ENCODE results near the gene IFI30. TPM values are rescaled to one million over a fixed set of nuclear protein-coding genes. Genes with fewer than 3 reads are reported as not detected.
"Not testable (repeated sequence)": the region's sequence is repeated elsewhere in the genome, so short reads cannot be mapped to it uniquely, and the experiment has no call there.

The IFI30 gene
- total RNA-seq, 4 donors from 2014 or later = 10.0 to 50.8 (median 32.8) TPM

DNA sequence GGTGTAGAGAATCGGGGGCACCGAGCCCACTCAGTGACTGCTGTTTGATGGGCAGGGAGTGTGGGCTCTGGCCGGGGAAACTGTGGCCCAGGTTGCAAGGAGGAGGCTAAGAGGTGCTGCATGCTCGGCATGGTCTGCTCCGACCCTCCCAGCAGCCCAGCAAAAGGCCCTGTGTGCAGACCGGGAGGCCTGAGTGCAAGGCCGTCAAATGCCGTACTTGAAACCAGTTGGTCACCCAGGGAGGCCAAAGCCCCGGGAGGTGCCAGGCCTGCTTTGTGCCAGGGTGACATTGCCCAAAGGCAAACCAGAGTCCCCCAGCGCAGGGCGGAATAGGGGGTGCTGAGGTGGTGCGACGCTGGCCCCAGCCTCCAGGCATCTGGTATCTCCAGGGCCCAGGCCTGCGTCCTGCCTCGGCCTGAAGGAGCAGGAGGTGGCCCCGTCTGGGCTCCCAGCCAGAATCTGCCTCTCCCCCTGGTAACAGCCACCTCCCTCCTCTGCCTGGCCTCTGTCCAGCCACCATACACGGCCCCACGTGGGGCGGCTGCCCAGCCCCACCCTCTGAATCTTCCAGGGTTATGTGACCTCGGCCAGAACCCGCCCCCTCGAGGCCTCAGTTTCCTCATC lies 16.7 kb upstream of the IFI30 start:
- Histone ChIP-seq H3K4me1 (peaks cover 47 to 59% (median 56%) of the 10 kb centered on the region in 4 donors), H3K9me3 (no peaks in the 10 kb centered on the region), H3K27ac (peak overlapping the region; percentile 54 to 86 (median 80)), H3K36me3 (no peaks in the 10 kb centered on the region), H3K27me3 (no peaks in the 10 kb centered on the region), H3K4me3 (no peak overlapping the region)
- in situ Hi-C loops (cut with MboI; ENCODE audit: low pct_ligation_motif_present in 1 of 4, low pct_unique_long_range_greater_than_20kb in 1 of 4, low sequenced_read_pairs in 3 of 4) = no loop called here
- intact Hi-C loops (cut with DNase I; ENCODE audit: low total_unique reads) = no loop called here
- peak; percentile 94 for DNase-seq
- WGBS, 2 donors (ENCODE audit: low coverage in 1 of 2) = 37% methylated on average over 21 of the region's 22 CpGs; no CpG with 5 or more reads in 1 of the 2 donors
- no peak for TF ChIP-seq POLR2A (IDR thresholded peaks at IDR 0.05)
- TF ChIP-seq POLR2AphosphoS5 (IDR thresholded peaks at IDR 0.05) = peak; percentile 41 to 75 (median 55)

GRCh38 chr19:18157465-18158063 lies 16.0 kb upstream of the IFI30 start:
- Histone ChIP-seq H3K36me3 (no peaks in the 10 kb centered on the region), H3K4me1 (peaks cover 44 to 57% (median 54%) of the 10 kb centered on the region in 4 donors), H3K4me3 (no peak overlapping the region), H3K27me3 (no peaks in the 10 kb centered on the region), H3K27ac (peak overlapping the region; percentile 54 to 86 (median 80)), H3K9me3 (no peaks in the 10 kb centered on the region)
- intact Hi-C loops (cut with DNase I; ENCODE audit: low total_unique reads) = no loop called here
- no peak for DNase-seq
- WGBS, 2 donors (ENCODE audit: low coverage in 1 of 2) = 33% methylated on average over 18 of the region's 18 CpGs; no CpG with 5 or more reads in 1 of the 2 donors
- TF ChIP-seq POLR2AphosphoS5 (IDR thresholded peaks at IDR 0.05) (no peak), EP300 (IDR thresholded peaks at IDR 0.05; ENCODE audit: low read depth) (no peak), POLR2A (IDR thresholded peaks at IDR 0.05) (no peak)
- TF ChIP-seq, protein P1, sequence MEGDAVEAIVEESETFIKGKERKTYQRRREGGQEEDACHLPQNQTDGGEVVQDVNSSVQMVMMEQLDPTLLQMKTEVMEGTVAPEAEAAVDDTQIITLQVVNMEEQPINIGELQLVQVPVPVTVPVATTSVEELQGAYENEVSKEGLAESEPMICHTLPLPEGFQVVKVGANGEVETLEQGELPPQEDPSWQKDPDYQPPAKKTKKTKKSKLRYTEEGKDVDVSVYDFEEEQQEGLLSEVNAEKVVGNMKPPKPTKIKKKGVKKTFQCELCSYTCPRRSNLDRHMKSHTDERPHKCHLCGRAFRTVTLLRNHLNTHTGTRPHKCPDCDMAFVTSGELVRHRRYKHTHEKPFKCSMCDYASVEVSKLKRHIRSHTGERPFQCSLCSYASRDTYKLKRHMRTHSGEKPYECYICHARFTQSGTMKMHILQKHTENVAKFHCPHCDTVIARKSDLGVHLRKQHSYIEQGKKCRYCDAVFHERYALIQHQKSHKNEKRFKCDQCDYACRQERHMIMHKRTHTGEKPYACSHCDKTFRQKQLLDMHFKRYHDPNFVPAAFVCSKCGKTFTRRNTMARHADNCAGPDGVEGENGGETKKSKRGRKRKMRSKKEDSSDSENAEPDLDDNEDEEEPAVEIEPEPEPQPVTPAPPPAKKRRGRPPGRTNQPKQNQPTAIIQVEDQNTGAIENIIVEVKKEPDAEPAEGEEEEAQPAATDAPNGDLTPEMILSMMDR (IDR thresholded peaks at IDR 0.05) = no peak
- in situ Hi-C loops (cut with MboI; ENCODE audit: low pct_ligation_motif_present in 1 of 4, low pct_unique_long_range_greater_than_20kb in 1 of 4, low sequenced_read_pairs in 3 of 4) = no loop called here

- in situ Hi-C loops (cut with MboI; ENCODE audit: low pct_ligation_motif_present in 1 of 4, low pct_unique_long_range_greater_than_20kb in 1 of 4, low sequenced_read_pairs in 3 of 4) (no loop called here), intact Hi-C loops (cut with DNase I; ENCODE audit: low total_unique reads) (no loop called here)
- Histone ChIP-seq H3K4me1 (peaks cover 44 to 57% (median 53%) of the 10 kb centered on the region in 4 donors), H3K27me3 (no peaks in the 10 kb centered on the region), H3K4me3 (no peak overlapping the region), H3K9me3 (no peaks in the 10 kb centered on the region), H3K36me3 (peaks cover 0 to 4% (median 0%) of the 10 kb centered on the region in 4 donors), H3K27ac (no peak overlapping the region)
- DNase-seq = no peak
- TF ChIP-seq, protein P1 (IDR thresholded peaks at IDR 0.05) = no peak
- TF ChIP-seq POLR2A (IDR thresholded peaks at IDR 0.05) = no peak
- no peak for TF ChIP-seq EP300 (IDR thresholded peaks at IDR 0.05; ENCODE audit: low read depth)
- TF ChIP-seq POLR2AphosphoS5 (IDR thresholded peaks at IDR 0.05) = no peak
- WGBS, 2 donors (ENCODE audit: low coverage in 1 of 2) = 86 to 100% methylated on average over 1 to 4 of the region's 4 CpGs
Observed at GRCh38 chr19:18158467-18158866, 15.1 kb upstream of the IFI30 start.

DNA sequence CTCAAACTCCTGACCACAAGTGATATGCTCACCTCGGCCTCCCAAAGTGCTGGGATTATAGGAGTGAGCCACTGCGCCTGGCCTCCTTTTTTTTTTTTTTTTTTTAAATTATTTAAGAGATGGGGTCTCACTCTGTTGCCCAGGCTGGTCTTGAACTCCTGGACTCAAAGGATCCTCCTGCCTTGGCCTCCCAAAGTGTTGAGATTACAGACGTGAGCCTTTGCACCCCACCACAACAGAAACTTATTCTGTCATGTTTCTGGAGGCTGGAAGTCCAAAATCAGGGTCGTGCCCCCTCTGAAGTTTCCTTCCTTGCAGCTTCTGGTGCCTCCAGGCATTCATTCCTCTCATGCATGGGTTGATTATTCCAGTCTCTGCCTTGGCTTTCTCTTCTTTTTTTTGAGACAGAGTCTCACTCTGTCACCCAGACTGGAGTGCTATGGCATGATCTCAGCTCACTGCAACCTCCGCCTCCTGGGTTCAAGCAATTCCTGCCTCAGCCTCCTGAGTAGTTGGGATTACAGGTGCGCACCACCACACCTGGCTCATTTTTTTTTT lies 14.5 kb upstream of the IFI30 start:
- intact Hi-C loops (cut with DNase I; ENCODE audit: low total_unique reads) = not testable (repeated sequence)
- 88 to 100% methylated on average over 1 to 6 of the region's 6 CpGs for WGBS, 2 donors (ENCODE audit: low coverage in 1 of 2)

DNA sequence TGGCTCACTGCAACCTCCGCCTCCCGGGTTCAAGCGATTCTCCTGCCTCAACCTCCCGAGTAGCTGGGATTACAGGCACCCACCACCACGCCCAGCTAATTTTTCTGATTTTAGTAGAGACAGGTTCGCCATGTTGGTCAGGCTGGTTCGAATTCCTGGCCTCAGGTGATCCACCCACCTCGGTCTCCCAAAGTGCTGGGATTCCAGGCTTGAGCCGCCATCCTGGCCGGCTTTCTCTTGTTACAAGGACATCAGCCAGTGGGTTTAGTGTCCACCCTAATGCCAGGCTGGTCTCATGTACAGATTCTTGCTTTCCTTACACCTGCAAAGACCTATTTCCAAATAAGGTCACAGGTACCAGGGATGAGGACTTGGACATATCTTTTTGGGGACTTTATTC lies 13.8 kb upstream of the IFI30 start:
- H3K27me3 ChIP-seq = no peaks in the 10 kb centered on the region
- TF ChIP-seq, protein P1 (IDR thresholded peaks at IDR 0.05) = no peak
- TF ChIP-seq EP300 (IDR thresholded peaks at IDR 0.05; ENCODE audit: low read depth) (no peak), POLR2AphosphoS5 (IDR thresholded peaks at IDR 0.05) (no peak), POLR2A (IDR thresholded peaks at IDR 0.05) (no peak)
- 94% methylated on average over 10 of the region's 10 CpGs; no CpG with 5 or more reads in 1 of the 2 donors for WGBS, 2 donors (ENCODE audit: low coverage in 1 of 2)
- no peak overlapping the region for H3K27ac ChIP-seq
- DNase-seq = no peak
- H3K9me3 ChIP-seq = no peaks in the 10 kb centered on the region
- H3K4me1 ChIP-seq = peaks cover 34 to 45% (median 42%) of the 10 kb centered on the region in 4 donors
- in situ Hi-C loops (cut with MboI; ENCODE audit: low pct_ligation_motif_present in 1 of 4, low pct_unique_long_range_greater_than_20kb in 1 of 4, low sequenced_read_pairs in 3 of 4) = no loop called here
- no peak overlapping the region for H3K4me3 ChIP-seq
- peaks cover 0 to 8% (median 2%) of the 10 kb centered on the region in 4 donors for H3K36me3 ChIP-seq
- intact Hi-C loops (cut with DNase I; ENCODE audit: low total_unique reads) = loop anchor here (5.0 kb wide), 1 partner anchor 48 kb away; no protein-coding TSS in a partner anchor

More for the DNA sequence above, 14.5 kb upstream of the IFI30 start:
- in situ Hi-C loops (cut with MboI; ENCODE audit: low pct_ligation_motif_present in 1 of 4, low pct_unique_long_range_greater_than_20kb in 1 of 4, low sequenced_read_pairs in 3 of 4); H3K9me3 ChIP-seq; H3K36me3 ChIP-seq; DNase-seq; H3K27ac ChIP-seq; H3K4me3 ChIP-seq; H3K27me3 ChIP-seq: not testable (repeated sequence)
- H3K4me1 ChIP-seq = peaks cover 38 to 51% (median 47%) of the 10 kb centered on the region in 4 donors
